Smooth muscle cell (in vitro differentiated cells): Measurements from ENCODE around the gene UGCG. TPM values are rescaled to one million over a fixed set of nuclear protein-coding genes. Genes with fewer than 3 reads are reported as not detected.

Source experiments
- DNase-seq: peaks from one replicate; lab custom pipeline; 2025; ENCODE audit not compliant: unreplicated experiment; lab: John Stamatoyannopoulos, UW
- H2AFZ ChIP-seq: fragments of 200-600 bp; sonication (generic); 2 replicates; pipeline ENCODE4 v1.6.0; 2016; ENCODE audit warnings: antibody characterized with exemption, low read depth, mild to moderate bottlenecking
- H3F3A ChIP-seq: fragments of 200-600 bp; sonication (generic); 2 replicates; pipeline ENCODE4 v1.6.0; 2017; ENCODE audit warnings: antibody characterized with exemption, low read depth
- H3K27ac ChIP-seq: fragments of 200-600 bp; sonication (generic); 2 replicates; pipeline ENCODE4 v1.5.1; 2016; ENCODE audit warnings: low read depth, mild to moderate bottlenecking
- H3K27me3 ChIP-seq: fragments of 200-600 bp; sonication (generic); 2 replicates; pipeline ENCODE4 v1.6.1; 2016; ENCODE audit warnings: low read depth, mild to moderate bottlenecking
- H3K36me3 ChIP-seq: fragments of 200-600 bp; sonication (generic); 2 replicates; pipeline ENCODE4 v1.5.1; 2016; ENCODE audit warnings: low read depth
- H3K4me1 ChIP-seq: fragments of 200-600 bp; sonication (generic); 2 replicates; pipeline ENCODE4 v1.5.1; 2016; ENCODE audit warnings: low read depth
- H3K4me2 ChIP-seq: fragments of 200-600 bp; sonication (generic); 2 replicates; pipeline ENCODE4 v1.6.0; 2016; ENCODE audit warnings: mild to moderate bottlenecking
- H3K4me3 ChIP-seq: fragments of 200-600 bp; sonication (generic); 2 replicates; pipeline ENCODE4 v1.5.1; 2016; ENCODE audit warnings: mild to moderate bottlenecking
- H3K79me2 ChIP-seq: fragments of 200-600 bp; sonication (generic); 2 replicates; pipeline ENCODE4 v1.6.0; 2016; ENCODE audit warnings: low read depth, mild to moderate bottlenecking
- H3K9ac ChIP-seq: fragments of 200-600 bp; sonication (generic); 2 replicates; pipeline ENCODE4 v1.6.0; 2016; ENCODE audit warnings: low read depth
- H3K9me3 ChIP-seq: fragments of 200-600 bp; sonication (generic); replicated peaks from 2 replicates; pipeline ENCODE4 v1.5.1; 2016; ENCODE audit warnings: low read depth
- H4K20me1 ChIP-seq: fragments of 200-600 bp; sonication (generic); 2 replicates; pipeline ENCODE4 v1.6.0; 2016; ENCODE audit warnings: low read depth
- CTCF ChIP-seq: fragments of 200-600 bp; sonication (generic); IDR thresholded peaks from 2 replicates; pipeline ENCODE4 v1.5.1; 2017; ENCODE audit warnings: borderline replicate concordance, mild to moderate bottlenecking, antibody characterized with exemption; ENCODE audit not compliant: insufficient read depth, poor library complexity, severe bottlenecking
- WGBS: methylation state at CpG from one replicate; pipeline ENCODE4 v1.1.7; 2016; ENCODE audit warnings: low lambda C conversion rate; 5-methylcytosine and 5-hydroxymethylcytosine counted together
- polyA plus RNA-seq: library from polyadenylated mRNA; unstranded; fragments of >200 nt; fragmentation: Nextera tagmentation; extraction: Ambion mirVana; gene quantifications from 2 replicates; pipeline ENCODE4 v1.2.1, GENCODE V29; 2016
- total RNA-seq: library from RNA; depleted of rRNA; stranded (reverse); fragments of >200 nt; gene quantifications from 2 replicates; pipeline ENCODE4 v1.2.3, GENCODE V29; 2014

Gene UGCG
- total and polyA plus RNA-seq, 2 experiments from 2014 or later: 21.3 to 34.0 TPM

DNA sequence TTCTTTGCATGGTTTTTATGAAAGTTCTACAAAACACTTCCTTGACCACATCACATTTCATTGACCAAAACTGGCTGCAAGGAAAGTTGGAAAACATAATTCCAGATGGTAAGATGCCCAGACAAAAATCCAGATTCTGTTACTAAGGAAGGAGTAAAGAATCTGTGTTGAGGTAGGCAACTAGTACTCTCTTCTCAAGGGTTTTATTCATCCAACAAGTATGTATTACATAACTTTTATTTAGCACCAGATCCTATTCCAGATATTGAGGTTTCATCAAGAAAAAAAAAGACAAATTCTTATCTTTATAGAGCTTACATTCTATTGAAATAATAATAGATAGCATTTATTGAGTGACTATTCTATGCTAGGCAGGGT lies 43.2 kb upstream of the UGCG start:
- no peak overlapping the region for H3K9ac ChIP-seq
- DNase-seq: no peak
- no peaks in the 10 kb centered on the region for H3K9me3 ChIP-seq
- H3K4me3 ChIP-seq: no peak overlapping the region
- no peaks in the 10 kb centered on the region for H3K79me2 ChIP-seq
- H3K27me3 ChIP-seq: no peaks in the 10 kb centered on the region
- H4K20me1 ChIP-seq: no peaks in the 10 kb centered on the region
- H3F3A ChIP-seq: no peaks in the 10 kb centered on the region
- no peak overlapping the region for H3K27ac ChIP-seq
- TF ChIP-seq CTCF: no peak
- H3K4me1 ChIP-seq: no peaks in the 10 kb centered on the region
- H2AFZ ChIP-seq: no peak overlapping the region
- no peaks in the 10 kb centered on the region for H3K36me3 ChIP-seq
- H3K4me2 ChIP-seq: no peak overlapping the region

DNA sequence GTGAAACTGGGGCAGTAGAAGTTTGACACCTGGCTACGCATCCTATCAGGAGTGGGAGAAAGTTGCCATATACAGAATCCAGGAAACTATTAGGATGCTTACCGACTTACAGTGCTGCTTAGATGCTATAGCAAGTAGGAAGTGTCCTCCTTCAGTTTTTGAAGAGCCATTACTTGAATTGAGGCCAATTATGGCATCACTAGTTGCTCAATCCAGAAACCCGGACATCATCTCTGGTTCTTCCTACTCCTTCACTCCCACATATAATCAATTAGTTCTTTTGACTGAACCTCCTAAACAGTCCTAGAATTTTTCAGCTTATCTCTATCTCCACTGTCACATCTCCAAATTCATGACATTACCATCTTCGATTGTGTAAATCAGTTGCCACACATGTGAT lies 41.8 kb upstream of the UGCG start:
- no peak overlapping the region for H3K9ac ChIP-seq
- no peak overlapping the region for H3K4me2 ChIP-seq
- no peak overlapping the region for H3K4me3 ChIP-seq
- no peaks in the 10 kb centered on the region for H3K4me1 ChIP-seq
- TF ChIP-seq CTCF: no peak
- no peaks in the 10 kb centered on the region for H3K79me2 ChIP-seq
- no peaks in the 10 kb centered on the region for H3K36me3 ChIP-seq
- H4K20me1 ChIP-seq: no peaks in the 10 kb centered on the region
- H3K27ac ChIP-seq: no peak overlapping the region
- 93% methylated on average over 4 of the region's 4 CpGs for WGBS
- DNase-seq: no peak
- no peak overlapping the region for H2AFZ ChIP-seq
- no peaks in the 10 kb centered on the region for H3K27me3 ChIP-seq
- no peaks in the 10 kb centered on the region for H3F3A ChIP-seq
- no peaks in the 10 kb centered on the region for H3K9me3 ChIP-seq

GRCh38 chr9:111857555-111858211 lies 38.9 kb upstream of the UGCG start:
- Histone ChIP-seq H3K4me1 (no peaks in the 10 kb centered on the region), H3F3A (no peaks in the 10 kb centered on the region), H3K4me2 (no peak overlapping the region), H3K27me3 (no peaks in the 10 kb centered on the region), H4K20me1 (no peaks in the 10 kb centered on the region), H3K4me3 (no peak overlapping the region), H3K9ac (no peak overlapping the region), H3K27ac (no peak overlapping the region), H3K79me2 (no peaks in the 10 kb centered on the region), H2AFZ (no peak overlapping the region), H3K36me3 (no peaks in the 10 kb centered on the region), H3K9me3 (no peaks in the 10 kb centered on the region)
- no peak for DNase-seq
- 86% methylated on average over 3 of the region's 3 CpGs for WGBS
- no peak for TF ChIP-seq CTCF

GRCh38 chr9:111860443-111860842 lies 36.2 kb upstream of the UGCG start:
- Histone ChIP-seq H3K9ac (no peak overlapping the region), H3K4me3 (no peak overlapping the region), H3K4me1 (no peaks in the 10 kb centered on the region), H3K27ac (no peak overlapping the region), H3K27me3 (no peaks in the 10 kb centered on the region), H4K20me1 (no peaks in the 10 kb centered on the region), H3K36me3 (no peaks in the 10 kb centered on the region), H3K9me3 (no peaks in the 10 kb centered on the region), H3F3A (no peaks in the 10 kb centered on the region), H3K79me2 (no peaks in the 10 kb centered on the region), H3K4me2 (no peak overlapping the region), H2AFZ (no peak overlapping the region)
- no peak for DNase-seq
- no peak for TF ChIP-seq CTCF
- WGBS: 70% methylated on average over 4 of the region's 4 CpGs
